Upper lobe of left lung (tissue), 6 donors: ENCODE data around the gene GPR34. TPM values are rescaled to one million over a fixed set of nuclear protein-coding genes. Genes with fewer than 3 reads are reported as not detected.

ENCODE experiments used
- ATAC-seq, 2 donors: fragments of 200-7000 bp; cut with Tn5 transposase; one replicate each; pipeline ENCODE4 v1.9.1; 2022; ENCODE audit warnings: mild to moderate bottlenecking in 2 of 2, moderate library complexity in 2 of 2; ENCODE audit not compliant: low FRiP score in 2 of 2
- DNase-seq, 2 donors: peaks; one replicate each; pipeline ENCODE4 v3.0.0-alpha.2; 2019 to 2020
- H3K27ac ChIP-seq, 4 donors: fragments of 200-600 bp; sonication (generic); one replicate each; pipeline ENCODE4 v1.5.1; 2016 to 2019
- H3K27me3 ChIP-seq, 4 donors: fragments of 200-600 bp; sonication (generic); one replicate each; pipeline ENCODE4 v1.5.1; 2017 to 2019
- H3K36me3 ChIP-seq, 4 donors: fragments of 200-600 bp; sonication (generic); one replicate each; pipeline ENCODE4 v1.5.1; 2016 to 2019
- H3K4me1 ChIP-seq, 4 donors: fragments of 200-600 bp; sonication (generic); one replicate each; pipeline ENCODE4 v1.5.1; 2018 to 2019
- H3K4me3 ChIP-seq, 4 donors: fragments of 200-600 bp; sonication (generic); one replicate each; pipeline ENCODE4 v1.5.1; 2017 to 2019; ENCODE audit warnings: mild to moderate bottlenecking in 2 of 4, moderate library complexity in 1 of 4
- H3K9me3 ChIP-seq, 4 donors: fragments of 200-600 bp; sonication (generic); one replicate each; pipeline ENCODE4 v1.5.1; 2018 to 2019
- EP300 ChIP-seq, 4 donors: sonication (generic); formaldehyde crosslinking; IDR thresholded peaks; one replicate each; pipeline ENCODE4 v1.5.1; 2017; ENCODE audit warnings: antibody characterized with exemption in 4 of 4, control low read depth in 2 of 4
- POLR2A ChIP-seq, 4 donors: fragments of 450-650 bp; IDR thresholded peaks; one replicate each; pipeline ENCODE4 v1.5.1; 2016 to 2017; ENCODE audit warnings: antibody characterized with exemption in 4 of 4, mild to moderate bottlenecking in 2 of 4
- POLR2AphosphoS5 ChIP-seq, 2 donors: sonication (generic); formaldehyde crosslinking; IDR thresholded peaks; one replicate each; pipeline ENCODE4 v1.5.1; 2017; ENCODE audit warnings: antibody characterized with exemption in 2 of 2
- WGBS, 2 donors: methylation state at CpG; one replicate each; pipeline ENCODE4 v1.1.5; 2017 to 2018; 5-methylcytosine and 5-hydroxymethylcytosine counted together
- total RNA-seq, 6 donors: library from RNA; depleted of rRNA in 4 of 6; stranded (reverse); fragments of >200 nt in 4 of 6; gene quantifications; one replicate each; pipeline versions ENCODE4 v1.1.0 to v1.2.1, GENCODE V29; 2016 to 2021
- TF ChIP-seq, protein P1 (sequence below), 6 experiments: fragments of 450-650 bp in 4 of 6; fragments of 200-600 bp in 2 of 6; sonication (generic) in 2 of 6; IDR thresholded peaks; one replicate each; pipeline ENCODE4 v1.5.1; 2016 to 2019; ENCODE audit warnings: antibody characterized with exemption in 6 of 6
- donor health status: DM: no; HTN: no; CAD: no; lungs with moderate emphysema.
- donor health status: DM: no; HTN: yes; CAD: no; lungs with severe emphysema.

The GPR34 gene
- total RNA-seq, 6 donors from 2014 or later, result 1.6 to 29.5 (median 14.5) TPM

DNA sequence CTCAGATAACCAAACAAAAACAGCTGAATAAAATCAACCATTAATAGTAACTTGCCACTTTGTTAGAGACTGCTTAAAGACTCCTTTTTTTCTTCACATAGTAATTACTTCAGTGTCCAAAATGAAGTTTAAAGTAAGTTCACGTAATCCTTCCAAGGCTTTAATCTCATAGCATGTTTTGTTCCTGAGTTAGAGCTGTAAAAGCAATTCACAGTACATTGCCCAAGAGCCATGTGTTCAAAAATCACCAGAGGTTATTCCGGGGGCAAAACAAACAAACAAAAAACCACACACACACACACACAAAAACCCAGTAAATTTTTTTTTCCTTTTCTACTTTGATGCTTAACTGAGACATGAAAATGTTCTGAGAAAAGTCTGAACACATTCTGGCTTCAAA, 41.3 kb downstream of the GPR34 start:
- no peak overlapping the region for H3K27ac ChIP-seq
- H3K4me3 ChIP-seq, result no peak overlapping the region
- 69 to 76% methylated on average over 2 of the region's 2 CpGs for WGBS, 2 donors
- H3K27me3 ChIP-seq, result no peaks in the 10 kb centered on the region
- DNase-seq, result no peak
- H3K4me1 ChIP-seq, result no peaks in the 10 kb centered on the region
- TF ChIP-seq, protein P1, sequence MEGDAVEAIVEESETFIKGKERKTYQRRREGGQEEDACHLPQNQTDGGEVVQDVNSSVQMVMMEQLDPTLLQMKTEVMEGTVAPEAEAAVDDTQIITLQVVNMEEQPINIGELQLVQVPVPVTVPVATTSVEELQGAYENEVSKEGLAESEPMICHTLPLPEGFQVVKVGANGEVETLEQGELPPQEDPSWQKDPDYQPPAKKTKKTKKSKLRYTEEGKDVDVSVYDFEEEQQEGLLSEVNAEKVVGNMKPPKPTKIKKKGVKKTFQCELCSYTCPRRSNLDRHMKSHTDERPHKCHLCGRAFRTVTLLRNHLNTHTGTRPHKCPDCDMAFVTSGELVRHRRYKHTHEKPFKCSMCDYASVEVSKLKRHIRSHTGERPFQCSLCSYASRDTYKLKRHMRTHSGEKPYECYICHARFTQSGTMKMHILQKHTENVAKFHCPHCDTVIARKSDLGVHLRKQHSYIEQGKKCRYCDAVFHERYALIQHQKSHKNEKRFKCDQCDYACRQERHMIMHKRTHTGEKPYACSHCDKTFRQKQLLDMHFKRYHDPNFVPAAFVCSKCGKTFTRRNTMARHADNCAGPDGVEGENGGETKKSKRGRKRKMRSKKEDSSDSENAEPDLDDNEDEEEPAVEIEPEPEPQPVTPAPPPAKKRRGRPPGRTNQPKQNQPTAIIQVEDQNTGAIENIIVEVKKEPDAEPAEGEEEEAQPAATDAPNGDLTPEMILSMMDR (IDR thresholded peaks at IDR 0.05), result no peak
- no peak for TF ChIP-seq POLR2A (IDR thresholded peaks at IDR 0.05)
- no peak for TF ChIP-seq POLR2AphosphoS5 (IDR thresholded peaks at IDR 0.05)
- TF ChIP-seq EP300 (IDR thresholded peaks at IDR 0.05), result no peak
- no peak for ATAC-seq
- no peaks in the 10 kb centered on the region for H3K36me3 ChIP-seq
- no peaks in the 10 kb centered on the region for H3K9me3 ChIP-seq

DNA sequence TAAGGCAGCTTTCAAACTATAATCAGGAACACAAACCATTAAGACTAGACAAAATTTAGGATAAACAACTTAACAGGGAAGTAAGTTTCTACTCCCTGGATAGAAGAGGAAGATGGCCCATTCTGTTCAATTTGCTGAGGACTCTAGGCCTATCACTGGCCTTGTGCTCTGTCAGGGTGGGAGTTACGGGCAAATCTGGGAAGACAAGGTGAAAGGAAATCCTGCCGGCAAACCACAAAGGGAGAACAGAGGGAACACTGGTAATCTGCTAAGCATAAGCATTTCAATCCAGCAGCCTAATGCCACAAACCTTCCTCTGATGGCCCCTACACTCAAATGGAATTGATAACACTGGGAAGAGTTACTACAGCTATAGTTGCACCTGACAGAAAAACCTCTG, 43.5 kb downstream of the GPR34 start:
- DNase-seq (no peak), ATAC-seq (no peak)
- WGBS, 2 donors, result 72 to 95% methylated on average over 2 of the region's 2 CpGs
- Histone ChIP-seq H3K27me3 (no peaks in the 10 kb centered on the region), H3K27ac (no peak overlapping the region), H3K36me3 (no peaks in the 10 kb centered on the region), H3K4me3 (no peak overlapping the region), H3K9me3 (no peaks in the 10 kb centered on the region), H3K4me1 (no peaks in the 10 kb centered on the region)
- TF ChIP-seq POLR2AphosphoS5 (IDR thresholded peaks at IDR 0.05) (no peak), EP300 (IDR thresholded peaks at IDR 0.05) (no peak), POLR2A (IDR thresholded peaks at IDR 0.05) (no peak)
- TF ChIP-seq, protein P1 (IDR thresholded peaks at IDR 0.05), result no peak

DNA sequence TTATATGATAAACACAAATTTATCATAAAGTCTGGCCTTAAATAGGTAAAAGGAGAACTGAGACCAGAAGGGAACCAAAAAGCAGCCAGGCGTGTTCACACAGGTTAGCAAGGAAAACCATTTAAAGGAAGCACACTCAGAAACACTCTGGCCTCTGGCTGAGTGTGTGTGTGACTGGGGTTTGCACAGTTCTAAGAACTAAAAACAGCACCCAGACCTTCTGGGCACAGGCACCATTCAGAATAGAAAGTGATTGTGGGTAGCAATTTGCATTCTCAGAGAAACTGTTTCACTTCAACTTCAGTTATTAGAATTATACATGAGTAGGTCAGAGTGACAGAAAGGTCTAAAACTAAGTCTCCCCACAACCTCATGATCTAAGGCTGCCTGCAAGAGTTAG, 45.2 kb downstream of the GPR34 start:
- H3K4me1 ChIP-seq, result no peaks in the 10 kb centered on the region
- ATAC-seq (no peak), DNase-seq (no peak)
- H3K9me3 ChIP-seq, result no peaks in the 10 kb centered on the region
- no peak overlapping the region for H3K4me3 ChIP-seq
- 62 to 89% methylated on average over 1 of the region's 1 CpG for WGBS, 2 donors
- no peaks in the 10 kb centered on the region for H3K36me3 ChIP-seq
- H3K27ac ChIP-seq, result no peak overlapping the region
- H3K27me3 ChIP-seq, result no peaks in the 10 kb centered on the region
- TF ChIP-seq EP300 (IDR thresholded peaks at IDR 0.05) (no peak), POLR2AphosphoS5 (IDR thresholded peaks at IDR 0.05) (no peak), POLR2A (IDR thresholded peaks at IDR 0.05) (no peak)
- TF ChIP-seq, protein P1 (IDR thresholded peaks at IDR 0.05), result no peak

DNA sequence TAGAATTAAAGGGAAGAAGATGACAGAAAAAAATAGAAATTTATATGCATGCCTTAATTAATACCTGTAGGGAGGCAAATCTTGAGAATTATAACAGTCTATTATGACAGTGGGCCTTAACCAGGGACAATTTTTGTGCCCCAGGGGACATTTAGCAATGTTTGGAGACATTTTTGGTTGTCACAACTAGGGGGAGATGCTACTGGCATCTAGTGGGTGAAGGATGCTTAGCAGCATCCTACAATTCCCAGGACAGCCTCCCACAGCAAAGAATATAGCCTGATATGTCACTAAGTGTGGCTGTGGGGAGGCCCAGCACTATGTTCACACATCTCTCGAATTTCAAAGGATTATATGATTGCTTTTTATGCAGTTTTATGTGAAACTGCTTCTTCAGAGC, 45.8 kb downstream of the GPR34 start:
- DNase-seq, result no peak
- no peak for ATAC-seq
- TF ChIP-seq, protein P1 (IDR thresholded peaks at IDR 0.05), result peak in 2 of 6 experiments; percentile 14 to 16
- TF ChIP-seq EP300 (IDR thresholded peaks at IDR 0.05), result no peak
- no peaks in the 10 kb centered on the region for H3K36me3 ChIP-seq
- H3K4me3 ChIP-seq, result no peak overlapping the region
- H3K27me3 ChIP-seq, result no peaks in the 10 kb centered on the region
- WGBS, 2 donors, result 5 to 50% methylated on average over 1 of the region's 1 CpG
- no peaks in the 10 kb centered on the region for H3K4me1 ChIP-seq
- H3K9me3 ChIP-seq, result no peaks in the 10 kb centered on the region
- no peak overlapping the region for H3K27ac ChIP-seq

DNA sequence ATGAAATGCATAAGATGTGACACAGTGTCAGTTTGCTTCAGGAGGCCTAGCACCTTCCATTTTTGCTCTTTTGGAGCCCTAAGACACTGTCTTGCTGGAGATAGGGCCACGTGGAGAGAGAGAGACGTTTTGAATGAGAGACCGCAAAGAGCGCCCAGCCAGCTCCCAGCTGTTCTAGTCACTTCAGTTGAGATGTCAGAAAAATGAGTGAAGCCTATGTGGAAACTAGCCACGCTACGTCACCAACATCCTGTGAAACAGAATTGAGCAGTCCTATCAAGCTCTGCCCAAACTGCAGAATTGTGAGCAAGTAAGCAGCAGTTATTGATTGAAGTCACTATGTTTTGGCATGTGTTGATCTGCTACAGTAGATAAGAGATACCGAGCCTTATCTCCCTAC, 48.3 kb downstream of the GPR34 start:
- 68 to 71% methylated on average over 6 to 7 of the region's 7 CpGs for WGBS, 2 donors
- Histone ChIP-seq H3K36me3 (no peaks in the 10 kb centered on the region), H3K27ac (no peak overlapping the region), H3K4me3 (no peak overlapping the region), H3K4me1 (no peaks in the 10 kb centered on the region), H3K27me3 (no peaks in the 10 kb centered on the region), H3K9me3 (no peaks in the 10 kb centered on the region)
- no peak for ATAC-seq
- no peak for DNase-seq
- TF ChIP-seq POLR2AphosphoS5 (IDR thresholded peaks at IDR 0.05) (no peak), EP300 (IDR thresholded peaks at IDR 0.05) (no peak), POLR2A (IDR thresholded peaks at IDR 0.05) (no peak)
- TF ChIP-seq, protein P1 (IDR thresholded peaks at IDR 0.05), result no peak
